ENCODE measurements around the gene FAM241A.

DNA sequence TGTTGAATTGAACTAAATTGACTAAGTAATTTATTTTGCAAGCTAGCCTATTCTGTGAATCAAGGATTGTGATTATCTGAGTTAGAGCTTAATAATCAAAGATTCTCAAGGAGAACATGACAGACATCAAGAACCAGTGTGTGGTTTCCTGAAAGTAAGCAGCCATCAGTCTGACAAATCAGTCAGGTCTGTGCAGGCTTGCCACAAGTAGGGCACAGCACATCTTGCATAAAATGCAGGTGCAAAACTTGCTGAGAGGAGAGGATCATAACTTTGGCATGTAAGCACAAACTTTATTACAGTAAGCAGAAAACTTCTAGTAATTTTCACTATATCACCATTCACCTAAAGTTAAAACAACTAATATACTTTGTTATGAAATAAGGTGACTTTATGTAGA, 22.5 kb downstream of the FAM241A start:
- TF ChIP-seq, protein P1, sequence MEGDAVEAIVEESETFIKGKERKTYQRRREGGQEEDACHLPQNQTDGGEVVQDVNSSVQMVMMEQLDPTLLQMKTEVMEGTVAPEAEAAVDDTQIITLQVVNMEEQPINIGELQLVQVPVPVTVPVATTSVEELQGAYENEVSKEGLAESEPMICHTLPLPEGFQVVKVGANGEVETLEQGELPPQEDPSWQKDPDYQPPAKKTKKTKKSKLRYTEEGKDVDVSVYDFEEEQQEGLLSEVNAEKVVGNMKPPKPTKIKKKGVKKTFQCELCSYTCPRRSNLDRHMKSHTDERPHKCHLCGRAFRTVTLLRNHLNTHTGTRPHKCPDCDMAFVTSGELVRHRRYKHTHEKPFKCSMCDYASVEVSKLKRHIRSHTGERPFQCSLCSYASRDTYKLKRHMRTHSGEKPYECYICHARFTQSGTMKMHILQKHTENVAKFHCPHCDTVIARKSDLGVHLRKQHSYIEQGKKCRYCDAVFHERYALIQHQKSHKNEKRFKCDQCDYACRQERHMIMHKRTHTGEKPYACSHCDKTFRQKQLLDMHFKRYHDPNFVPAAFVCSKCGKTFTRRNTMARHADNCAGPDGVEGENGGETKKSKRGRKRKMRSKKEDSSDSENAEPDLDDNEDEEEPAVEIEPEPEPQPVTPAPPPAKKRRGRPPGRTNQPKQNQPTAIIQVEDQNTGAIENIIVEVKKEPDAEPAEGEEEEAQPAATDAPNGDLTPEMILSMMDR (IDR thresholded peaks at IDR 0.05): no peak
- no peak for TF ChIP-seq POLR2A (IDR thresholded peaks at IDR 0.05)

All from lower leg skin (tissue), 3 donors.